Keratinocyte (primary cell): ENCODE measurements around the gene ZCCHC7. TPM values are rescaled to one million over a fixed set of nuclear protein-coding genes. Genes with fewer than 3 reads are reported as not detected.

ENCODE experiments used
- DNase-seq: peaks from one replicate; pipeline ENCODE4 v3.0.0-alpha.2; 2011; ENCODE audit warnings: low read depth, missing footprints, low spot score
- FAIRE-seq: peaks from 2 replicates; lab custom pipeline; 2011; peaks lifted over from hg19 to GRCh38; lab: Jason Lieb, UNC
- H2AFZ ChIP-seq: 2 replicates; pipeline ENCODE4 v1.6.0; 2012; ENCODE audit warnings: low read length, control low read depth, inconsistent platforms; ENCODE audit not compliant: control insufficient read depth
- H3K27ac ChIP-seq: 2 replicates; pipeline ENCODE4 v1.5.1; 2011; ENCODE audit warnings: low read length; ENCODE audit not compliant: control insufficient read depth, insufficient read depth
- H3K27me3 ChIP-seq: 3 replicates; pipeline ENCODE4 v1.6.0; 2011; ENCODE audit warnings: low read length; ENCODE audit not compliant: control insufficient read depth, insufficient read depth; ENCODE audit errors: extremely low read depth
- H3K36me3 ChIP-seq, 2 experiments: 2 replicates in 1 of 2; 3 replicates in 1 of 2; pipeline ENCODE4 v1.5.1; 2011; ENCODE audit warnings: low read length in 2 of 2, mild to moderate bottlenecking in 1 of 2; ENCODE audit not compliant: control insufficient read depth in 2 of 2, insufficient read depth in 2 of 2; ENCODE audit errors: extremely low read depth in 1 of 2
- H3K4me1 ChIP-seq: 3 replicates; pipeline ENCODE4 v1.5.1; 2011; ENCODE audit warnings: low read length; ENCODE audit not compliant: control insufficient read depth, insufficient read depth; ENCODE audit errors: extremely low read depth
- H3K4me2 ChIP-seq: 3 replicates; pipeline ENCODE4 v1.6.0; 2011; ENCODE audit warnings: low read depth, low read length; ENCODE audit not compliant: control insufficient read depth, insufficient read depth; ENCODE audit errors: extremely low read depth
- H3K4me3 ChIP-seq, 3 experiments: fragments of 200-600 bp in 1 of 3; sonication (generic) in 1 of 3; 2 replicates in 2 of 3; 3 replicates in 1 of 3; pipeline ENCODE4 v1.5.1; 2011 to 2016; ENCODE audit warnings: low read length in 3 of 3, mild to moderate bottlenecking in 3 of 3, control low read depth in 2 of 3, inconsistent platforms in 1 of 3, low read depth in 1 of 3, mixed read lengths in 1 of 3, mixed run types in 1 of 3, moderate library complexity in 1 of 3; ENCODE audit not compliant: control insufficient read depth in 2 of 3, insufficient read depth in 2 of 3; ENCODE audit errors: extremely low read depth in 1 of 3
- H3K79me2 ChIP-seq: 2 replicates; pipeline ENCODE4 v1.6.0; 2012; ENCODE audit warnings: low read length; ENCODE audit not compliant: control insufficient read depth, insufficient read depth
- H3K9ac ChIP-seq: 3 replicates; pipeline ENCODE4 v1.6.0; 2011; ENCODE audit warnings: low read length; ENCODE audit not compliant: control insufficient read depth, insufficient read depth; ENCODE audit errors: extremely low read depth
- H3K9me1 ChIP-seq: 3 replicates; pipeline ENCODE4 v1.6.0; 2011; ENCODE audit warnings: low read length; ENCODE audit not compliant: control insufficient read depth, insufficient read depth; ENCODE audit errors: extremely low read depth
- H3K9me3 ChIP-seq: 2 replicates; pipeline ENCODE4 v1.5.1; 2012; ENCODE audit warnings: low read depth, low read length; ENCODE audit not compliant: control insufficient read depth
- H4K20me1 ChIP-seq: 3 replicates; pipeline ENCODE4 v1.6.0; 2011; ENCODE audit warnings: low read length; ENCODE audit not compliant: control insufficient read depth, insufficient read depth; ENCODE audit errors: extremely low read depth
- CTCF ChIP-seq, 3 experiments: IDR thresholded peaks in 1 of 3; conservative IDR thresholded peaks in 1 of 3; optimal IDR thresholded peaks in 1 of 3; 2 replicates in 2 of 3; 3 replicates in 1 of 3; pipeline versions ENCODE3 to v1.5.1; 2011; ENCODE audit warnings: low read length in 3 of 3, mild to moderate bottlenecking in 3 of 3, moderate library complexity in 2 of 3, control low read depth in 1 of 3, inconsistent platforms in 1 of 3; ENCODE audit not compliant: insufficient read depth in 2 of 3; ENCODE audit errors: extremely low read depth in 1 of 3
- EZH2 ChIP-seq: IDR thresholded peaks from one replicate; pipeline ENCODE4 v1.6.1; 2012; ENCODE audit warnings: inconsistent platforms, mild to moderate bottlenecking, low read length, moderate library complexity
- dilution Hi-C: fragments of 300-500 bp; cut with MboI; formaldehyde crosslinking; loops from one replicate; pipeline ENCODE4 v1.7.0; 2020; ENCODE audit warnings: low sequenced_read_pairs; ENCODE audit not compliant: extremely low pct_ligation_motif_present
- polyA plus RNA-seq, 5 experiments: library from polyadenylated mRNA; depleted of rRNA in 3 of 5; stranded (reverse) in 3 of 5; stranded (forward) in 1 of 5; unstranded in 1 of 5; fragments of >200 nt; gene quantifications; 1 replicate in 1 of 5; 2 replicates in 3 of 5; 3 replicates in 1 of 5; pipeline versions ENCODE4 v1.2.1 to v1.2.3, GENCODE V29; 2011 to 2012; ENCODE audit warnings: missing spikeins in 2 of 5, low read depth in 1 of 5, low replicate concordance in 1 of 5

ZCCHC7 gene
- polyA plus RNA-seq, 1 donor (not counting 4 experiments of a cell fraction or from before 2014, with no cell fraction given) = 16.5 TPM

- no peak for FAIRE-seq
- Histone ChIP-seq H3K27ac (no peak overlapping the region), H3K9me1 (no peaks in the 10 kb centered on the region), H2AFZ (no peak overlapping the region), H4K20me1 (no peaks in the 10 kb centered on the region), H3K4me2 (no peak overlapping the region), H3K4me1 (no peaks in the 10 kb centered on the region), H3K79me2 (no peaks in the 10 kb centered on the region), H3K4me3 (no peak overlapping the region), H3K27me3 (no peaks in the 10 kb centered on the region), H3K9ac (no peak overlapping the region), H3K36me3 (no peaks in the 10 kb centered on the region), H3K9me3 (no peaks in the 10 kb centered on the region)
- TF ChIP-seq CTCF (optimal IDR thresholded peaks at IDR 0.05 in 1 of 3, IDR thresholded peaks at IDR 0.05 in 1 of 3, conservative IDR thresholded peaks at IDR 0.05 in 1 of 3; ENCODE audit: extremely low read depth in 1 of 3, insufficient read depth in 2 of 3, low read length in 3 of 3) = no peak
- TF ChIP-seq EZH2 = no peak
- dilution Hi-C loops = no loop called here
- DNase-seq = no peak
These were observed 217.0 kb downstream of the ZCCHC7 start for GRCh38 chr9:37337301-37337890.

DNA sequence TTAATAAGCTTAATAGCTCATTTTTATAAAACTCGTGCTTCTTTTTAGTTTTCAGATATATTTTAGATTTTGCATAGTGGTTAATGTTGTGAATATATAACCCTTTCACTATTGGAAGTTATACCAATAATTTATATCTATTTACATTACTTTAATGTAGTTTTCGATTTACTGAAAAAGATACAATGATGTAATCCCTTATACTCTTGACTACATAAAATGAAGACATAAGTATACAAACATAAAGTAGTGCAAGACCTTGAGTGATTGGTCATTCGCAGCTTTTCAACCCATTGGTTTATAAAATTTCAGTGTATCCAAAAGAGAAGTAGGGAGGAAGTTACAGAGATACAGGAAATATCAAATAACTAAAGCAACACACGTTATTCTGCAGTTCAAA is 217.8 kb downstream of the ZCCHC7 start:
- FAIRE-seq (no peak), DNase-seq (no peak)
- H4K20me1 ChIP-seq = no peaks in the 10 kb centered on the region
- no peaks in the 10 kb centered on the region for H3K9me1 ChIP-seq
- H3K9ac ChIP-seq = no peak overlapping the region
- no peak for TF ChIP-seq EZH2
- TF ChIP-seq CTCF (optimal IDR thresholded peaks at IDR 0.05 in 1 of 3, IDR thresholded peaks at IDR 0.05 in 1 of 3, conservative IDR thresholded peaks at IDR 0.05 in 1 of 3; ENCODE audit: extremely low read depth in 1 of 3, insufficient read depth in 2 of 3, low read length in 3 of 3) = no peak
- H3K4me2 ChIP-seq = no peak overlapping the region
- H3K4me1 ChIP-seq = no peaks in the 10 kb centered on the region
- no peaks in the 10 kb centered on the region for H3K9me3 ChIP-seq
- H3K36me3 ChIP-seq = no peaks in the 10 kb centered on the region
- H3K4me3 ChIP-seq = no peak overlapping the region
- no peaks in the 10 kb centered on the region for H3K79me2 ChIP-seq
- dilution Hi-C loops = no loop called here
- no peak overlapping the region for H2AFZ ChIP-seq
- H3K27ac ChIP-seq = no peak overlapping the region
- H3K27me3 ChIP-seq = no peaks in the 10 kb centered on the region
